Ishikawa (cell line): Measurements from ENCODE around the gene PPP1R13B.
A peak's percentile ranks its signal among the peaks of the same experiment; 100 is the strongest.

ENCODE experiments used
- CEBPB ChIP-seq: IDR thresholded peaks from 2 replicates; pipeline ENCODE4 v1.6.1; 2012
- CREB1 ChIP-seq: IDR thresholded peaks from 2 replicates; pipeline ENCODE4 v1.6.1; 2012; ENCODE audit warnings: low read depth
- EGR1 ChIP-seq: IDR thresholded peaks from 2 replicates; pipeline ENCODE4 v1.6.1; 2012
- EP300 ChIP-seq: IDR thresholded peaks from 2 replicates; pipeline ENCODE4 v1.6.1; 2012; ENCODE audit warnings: borderline replicate concordance
- FOXM1 ChIP-seq: IDR thresholded peaks from 2 replicates; pipeline ENCODE4 v1.6.1; 2012; ENCODE audit warnings: low read depth, borderline replicate concordance
- NFIC ChIP-seq: IDR thresholded peaks from 2 replicates; pipeline ENCODE4 v1.6.1; 2012
- RAD21 ChIP-seq: IDR thresholded peaks from 2 replicates; pipeline ENCODE4 v1.6.1; 2012; ENCODE audit warnings: low read depth
- TAF1 ChIP-seq: IDR thresholded peaks from 2 replicates; pipeline ENCODE4 v1.6.1; 2012; ENCODE audit warnings: low read depth, mild to moderate bottlenecking
- TCF12 ChIP-seq: IDR thresholded peaks from 2 replicates; pipeline ENCODE4 v1.6.1; 2012; ENCODE audit warnings: low read depth
- TEAD4 ChIP-seq: IDR thresholded peaks from 2 replicates; pipeline ENCODE4 v1.6.1; 2012
- YY1 ChIP-seq: IDR thresholded peaks from 2 replicates; pipeline ENCODE4 v1.6.1; 2012; ENCODE audit warnings: low read depth
- ZBTB7A ChIP-seq: IDR thresholded peaks from 2 replicates; pipeline ENCODE4 v1.6.1; 2012; ENCODE audit warnings: low read depth
- TF ChIP-seq, protein P1 (sequence below): IDR thresholded peaks from 2 replicates; pipeline ENCODE4 v1.6.1; 2012
- TF ChIP-seq, protein P2 (sequence below): IDR thresholded peaks from 2 replicates; pipeline ENCODE4 v1.6.1; 2012
- TF ChIP-seq, protein P3 (sequence below): IDR thresholded peaks from 2 replicates; pipeline ENCODE4 v1.6.1; 2012; ENCODE audit warnings: low read depth, mild to moderate bottlenecking

The PPP1R13B gene

DNA sequence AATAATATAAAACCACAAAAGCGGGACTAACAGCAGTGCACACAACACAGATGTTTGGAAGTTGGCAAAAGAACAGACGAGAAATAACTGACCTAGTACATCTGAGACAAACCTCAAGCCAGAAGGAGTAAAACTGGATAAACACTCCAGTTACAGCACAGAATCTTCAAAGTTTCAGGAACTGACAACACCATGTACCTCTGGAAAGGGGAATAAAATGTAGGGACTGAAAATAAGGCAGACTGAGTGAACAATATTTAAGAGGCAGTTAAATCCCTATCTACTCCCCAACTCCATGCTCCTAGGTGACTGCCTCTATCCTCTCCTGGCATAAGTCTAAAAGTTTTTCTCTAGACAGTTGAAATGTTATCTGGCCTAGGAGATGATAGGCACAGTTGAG lies 73.9 kb downstream of the PPP1R13B start:
- TF ChIP-seq, protein P1, sequence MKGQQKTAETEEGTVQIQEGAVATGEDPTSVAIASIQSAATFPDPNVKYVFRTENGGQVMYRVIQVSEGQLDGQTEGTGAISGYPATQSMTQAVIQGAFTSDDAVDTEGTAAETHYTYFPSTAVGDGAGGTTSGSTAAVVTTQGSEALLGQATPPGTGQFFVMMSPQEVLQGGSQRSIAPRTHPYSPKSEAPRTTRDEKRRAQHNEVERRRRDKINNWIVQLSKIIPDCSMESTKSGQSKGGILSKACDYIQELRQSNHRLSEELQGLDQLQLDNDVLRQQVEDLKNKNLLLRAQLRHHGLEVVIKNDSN = no peak
- TF ChIP-seq YY1 (no peak), TCF12 (no peak), RAD21 (no peak), FOXM1 (no peak), CREB1 (no peak)
- TF ChIP-seq, protein P2, sequence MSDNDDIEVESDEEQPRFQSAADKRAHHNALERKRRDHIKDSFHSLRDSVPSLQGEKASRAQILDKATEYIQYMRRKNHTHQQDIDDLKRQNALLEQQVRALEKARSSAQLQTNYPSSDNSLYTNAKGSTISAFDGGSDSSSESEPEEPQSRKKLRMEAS = no peak
- TF ChIP-seq, protein P3, sequence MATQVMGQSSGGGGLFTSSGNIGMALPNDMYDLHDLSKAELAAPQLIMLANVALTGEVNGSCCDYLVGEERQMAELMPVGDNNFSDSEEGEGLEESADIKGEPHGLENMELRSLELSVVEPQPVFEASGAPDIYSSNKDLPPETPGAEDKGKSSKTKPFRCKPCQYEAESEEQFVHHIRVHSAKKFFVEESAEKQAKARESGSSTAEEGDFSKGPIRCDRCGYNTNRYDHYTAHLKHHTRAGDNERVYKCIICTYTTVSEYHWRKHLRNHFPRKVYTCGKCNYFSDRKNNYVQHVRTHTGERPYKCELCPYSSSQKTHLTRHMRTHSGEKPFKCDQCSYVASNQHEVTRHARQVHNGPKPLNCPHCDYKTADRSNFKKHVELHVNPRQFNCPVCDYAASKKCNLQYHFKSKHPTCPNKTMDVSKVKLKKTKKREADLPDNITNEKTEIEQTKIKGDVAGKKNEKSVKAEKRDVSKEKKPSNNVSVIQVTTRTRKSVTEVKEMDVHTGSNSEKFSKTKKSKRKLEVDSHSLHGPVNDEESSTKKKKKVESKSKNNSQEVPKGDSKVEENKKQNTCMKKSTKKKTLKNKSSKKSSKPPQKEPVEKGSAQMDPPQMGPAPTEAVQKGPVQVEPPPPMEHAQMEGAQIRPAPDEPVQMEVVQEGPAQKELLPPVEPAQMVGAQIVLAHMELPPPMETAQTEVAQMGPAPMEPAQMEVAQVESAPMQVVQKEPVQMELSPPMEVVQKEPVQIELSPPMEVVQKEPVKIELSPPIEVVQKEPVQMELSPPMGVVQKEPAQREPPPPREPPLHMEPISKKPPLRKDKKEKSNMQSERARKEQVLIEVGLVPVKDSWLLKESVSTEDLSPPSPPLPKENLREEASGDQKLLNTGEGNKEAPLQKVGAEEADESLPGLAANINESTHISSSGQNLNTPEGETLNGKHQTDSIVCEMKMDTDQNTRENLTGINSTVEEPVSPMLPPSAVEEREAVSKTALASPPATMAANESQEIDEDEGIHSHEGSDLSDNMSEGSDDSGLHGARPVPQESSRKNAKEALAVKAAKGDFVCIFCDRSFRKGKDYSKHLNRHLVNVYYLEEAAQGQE = no peak

DNA sequence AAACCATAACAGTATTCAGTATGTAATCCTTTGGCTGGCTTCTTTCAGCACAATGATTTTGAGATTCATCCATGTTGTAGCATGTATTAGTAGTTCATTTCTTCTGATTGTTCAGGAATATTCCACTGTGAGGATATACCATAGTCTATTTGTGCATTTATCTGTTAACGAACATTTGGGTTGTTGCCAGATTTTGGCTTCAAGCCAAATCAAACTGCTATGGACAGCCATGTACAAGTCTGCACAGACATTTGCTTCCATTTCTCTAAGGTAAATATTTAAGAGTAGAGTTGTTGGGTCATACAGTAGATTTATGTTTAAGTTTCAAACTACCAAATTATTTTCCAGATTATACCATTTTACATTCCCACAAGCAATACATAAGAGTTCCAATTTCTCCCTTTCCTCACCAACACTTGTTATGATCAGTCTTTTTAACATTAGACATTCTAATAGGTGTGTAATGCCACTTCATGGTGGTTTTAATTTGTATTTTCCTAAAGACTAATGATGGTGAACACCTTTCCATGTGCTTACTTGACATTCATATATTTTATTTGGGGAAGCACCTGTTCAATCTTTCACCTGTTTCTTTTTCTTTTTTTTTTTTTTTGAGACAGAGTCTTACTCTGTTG lies 75.2 kb downstream of the PPP1R13B start:
- TF ChIP-seq NFIC = peak; percentile 47; the same call in 1 of the 2 replicates
- TF ChIP-seq FOXM1 = no peak

DNA sequence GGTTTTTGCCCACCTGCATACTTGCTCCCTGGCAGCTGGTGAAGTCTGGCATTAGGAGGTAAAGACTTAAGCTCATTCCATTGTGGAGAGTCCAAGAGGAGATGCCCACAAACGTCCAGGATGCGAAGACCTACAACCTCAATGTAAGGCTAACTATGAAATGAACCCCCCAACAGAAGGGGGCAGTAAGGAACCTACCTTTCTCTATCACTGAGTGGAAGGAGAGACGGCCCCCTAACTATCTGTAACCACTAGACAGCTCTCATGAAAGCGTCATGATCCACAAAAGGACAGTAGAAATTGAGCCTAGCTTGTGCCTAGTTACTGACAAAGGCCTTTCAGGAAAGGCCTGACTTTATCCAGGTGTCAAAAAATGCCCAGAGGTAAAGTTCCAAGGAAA lies 76.5 kb downstream of the PPP1R13B start:
- TF ChIP-seq TCF12 (no peak), EP300 (no peak), RAD21 (no peak; the same call in 1 of the 2 replicates), CREB1 (no peak), EGR1 (no peak), TEAD4 (no peak), NFIC (no peak), YY1 (no peak)
- TF ChIP-seq, protein P2 = no peak
- TF ChIP-seq, protein P1 = no peak
- TF ChIP-seq, protein P3 = no peak

DNA sequence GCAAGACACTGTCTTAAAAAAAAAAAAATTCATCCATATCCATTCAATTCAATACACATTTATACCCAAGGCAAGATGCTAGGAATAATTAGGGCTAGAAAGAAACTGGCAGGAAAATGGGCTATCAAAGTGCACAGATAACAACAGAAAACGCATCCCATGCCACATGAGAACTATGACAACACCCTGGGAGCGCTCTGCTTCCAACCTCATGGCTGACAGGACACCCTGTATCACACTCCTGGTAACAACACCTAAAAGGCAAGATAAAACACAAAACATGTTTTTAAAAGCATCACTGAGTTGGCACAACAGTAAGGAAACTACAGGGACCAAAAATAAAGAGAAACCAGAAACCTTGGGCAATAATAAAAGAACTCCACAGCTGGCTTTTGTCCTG lies 76.9 kb downstream of the PPP1R13B start:
- TF ChIP-seq CEBPB (no peak), ZBTB7A (no peak), EP300 (no peak), RAD21 (no peak), TEAD4 (no peak), FOXM1 (no peak), YY1 (no peak), CREB1 (no peak), EGR1 (no peak), NFIC (no peak), TCF12 (no peak), TAF1 (no peak)
- TF ChIP-seq, protein P1 = no peak
- TF ChIP-seq, protein P2 = no peak
- TF ChIP-seq, protein P3 = no peak
